Measurements from ENCODE around the gene MTHFSD.

DNA sequence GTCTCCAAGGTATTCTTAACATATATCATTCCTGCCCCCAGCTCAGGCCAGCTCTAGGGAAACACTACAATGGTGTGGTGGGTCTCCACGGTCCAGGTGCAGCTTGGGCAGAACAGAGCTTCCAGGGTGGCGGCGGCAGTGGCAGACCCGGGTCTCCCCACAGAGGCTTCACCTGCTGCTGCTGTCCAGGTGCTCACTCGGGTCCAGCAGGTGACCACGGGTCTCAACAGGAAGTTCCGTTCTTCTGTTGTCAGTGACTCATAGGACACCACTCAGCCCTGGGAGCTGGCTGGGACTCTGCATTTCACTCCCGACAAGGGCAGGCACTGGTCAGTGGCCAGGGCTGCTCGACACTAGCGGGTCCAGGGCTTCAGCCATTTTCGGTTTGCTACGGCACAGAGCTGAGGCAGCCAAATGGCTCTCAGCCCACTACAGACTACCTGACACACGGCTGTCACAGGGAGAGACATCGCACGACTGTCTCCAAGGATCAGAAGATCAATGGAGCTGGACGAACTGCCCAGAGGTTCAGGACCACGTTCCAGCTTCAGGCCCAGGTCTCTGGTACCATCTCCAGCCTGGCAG is 16.7 kb downstream of the MTHFSD start:
- TF ChIP-seq, protein P1, sequence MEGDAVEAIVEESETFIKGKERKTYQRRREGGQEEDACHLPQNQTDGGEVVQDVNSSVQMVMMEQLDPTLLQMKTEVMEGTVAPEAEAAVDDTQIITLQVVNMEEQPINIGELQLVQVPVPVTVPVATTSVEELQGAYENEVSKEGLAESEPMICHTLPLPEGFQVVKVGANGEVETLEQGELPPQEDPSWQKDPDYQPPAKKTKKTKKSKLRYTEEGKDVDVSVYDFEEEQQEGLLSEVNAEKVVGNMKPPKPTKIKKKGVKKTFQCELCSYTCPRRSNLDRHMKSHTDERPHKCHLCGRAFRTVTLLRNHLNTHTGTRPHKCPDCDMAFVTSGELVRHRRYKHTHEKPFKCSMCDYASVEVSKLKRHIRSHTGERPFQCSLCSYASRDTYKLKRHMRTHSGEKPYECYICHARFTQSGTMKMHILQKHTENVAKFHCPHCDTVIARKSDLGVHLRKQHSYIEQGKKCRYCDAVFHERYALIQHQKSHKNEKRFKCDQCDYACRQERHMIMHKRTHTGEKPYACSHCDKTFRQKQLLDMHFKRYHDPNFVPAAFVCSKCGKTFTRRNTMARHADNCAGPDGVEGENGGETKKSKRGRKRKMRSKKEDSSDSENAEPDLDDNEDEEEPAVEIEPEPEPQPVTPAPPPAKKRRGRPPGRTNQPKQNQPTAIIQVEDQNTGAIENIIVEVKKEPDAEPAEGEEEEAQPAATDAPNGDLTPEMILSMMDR (IDR thresholded peaks at IDR 0.05), result no peak
- TF ChIP-seq POLR2A (IDR thresholded peaks at IDR 0.05), result no peak

All from right lobe of liver (tissue), 4 donors.